Right cardiac atrium (tissue), 5 donors: Measurements from ENCODE around the gene ZNF789. TPM values are rescaled to one million over a fixed set of nuclear protein-coding genes. Genes with fewer than 3 reads are reported as not detected.

ENCODE experiments used
- ATAC-seq, 2 donors: fragments of 200-7000 bp; cut with Tn5 transposase; one replicate each; pipeline versions ENCODE4 v1.8.0 to v1.9.1; 2020; ENCODE audit warnings: moderate library complexity in 2 of 2, mild to moderate bottlenecking in 1 of 2
- DNase-seq, 3 donors: peaks; one replicate each; pipeline ENCODE4 v3.0.0-alpha.2; 2020
- H3K27ac ChIP-seq: one replicate; pipeline ENCODE4 v1.5.1; 2013; ENCODE audit warnings: mild to moderate bottlenecking, low read length, control low read depth, moderate library complexity
- H3K27me3 ChIP-seq: one replicate; pipeline ENCODE4 v1.6.1; 2013; ENCODE audit not compliant: control insufficient read depth, insufficient read depth
- H3K4me1 ChIP-seq: one replicate; pipeline ENCODE4 v1.6.1; 2013; ENCODE audit warnings: low read length; ENCODE audit not compliant: control insufficient read depth, insufficient read depth
- H3K4me3 ChIP-seq: one replicate; pipeline ENCODE4 v1.5.1; 2013; ENCODE audit warnings: low read length, control low read depth
- H3K9me3 ChIP-seq: one replicate; pipeline ENCODE4 v1.6.1; 2013; ENCODE audit warnings: low read length; ENCODE audit not compliant: control insufficient read depth
- WGBS: extraction: QIAGEN DNeasy Blood & Tissue Kit; methylation state at CpG from one replicate; pipeline ENCODE4 v1.1.7; 2013; 5-methylcytosine and 5-hydroxymethylcytosine counted together
- intact Hi-C, 4 donors: fragments of 100-400 bp; cut with DNase I; formaldehyde crosslinking; loops; one replicate each; pipeline versions ENCODE4 v1.11.0 to v1.14.0; 2022 to 2023
- polyA plus RNA-seq: library from polyadenylated mRNA; stranded (reverse); fragments of 200-250 nt; gene quantifications from one replicate; pipeline ENCODE4 v1.2.3, GENCODE V29; 2013
- total RNA-seq, 4 donors: library from RNA; stranded (reverse); fragmentation: NEBNext Ultra II Directional; extraction: Animal tissue kit (Norgen Biotek cat#: 25700); gene quantifications; one replicate each; pipeline ENCODE4 v1.2.1, GENCODE V29; 2021
- donor health status: healthy with polysubstance abuse.
- donor health status: DM: no; HTN: yes; CAD: no.
- donor health status: DM: no; HTN: no; CAD: no.
- donor health status: DM: no; HTN: yes; CAD: no; lungs with severe emphysema.
- donor health status: DM: yes; HTN: yes; CAD: no.

Gene ZNF789
- total and polyA plus RNA-seq, 5 donors = 2.9 to 6.4 (median 3.6) TPM

DNA sequence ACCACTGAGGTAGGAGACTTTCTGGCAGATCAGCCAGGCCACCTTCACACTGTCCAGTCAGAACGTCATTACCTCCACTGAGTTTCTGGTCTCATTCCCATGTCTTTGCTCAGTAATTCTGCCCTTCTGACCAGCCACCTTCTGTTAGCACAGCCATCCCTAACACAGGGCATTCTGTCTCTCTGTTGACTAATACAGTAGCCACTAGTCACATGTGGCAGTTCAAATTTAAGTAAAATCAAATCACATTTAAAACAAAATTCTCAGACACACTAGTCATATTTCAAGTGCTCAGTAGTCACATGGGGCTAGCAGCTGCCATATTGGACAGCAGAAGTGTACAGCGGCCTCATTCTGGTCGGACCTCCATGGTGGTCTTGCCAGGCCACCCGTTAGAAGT lies 26.6 kb upstream of the ZNF789 start:
- no peak for ATAC-seq
- no peak for DNase-seq
- H3K4me3 ChIP-seq = no peak overlapping the region
- intact Hi-C loops = no loop called here
- no peak overlapping the region for H3K27ac ChIP-seq
- H3K9me3 ChIP-seq = no peaks in the 10 kb centered on the region
- H3K27me3 ChIP-seq = no peaks in the 10 kb centered on the region
- WGBS = 84% methylated on average over 4 of the region's 4 CpGs
- no peaks in the 10 kb centered on the region for H3K4me1 ChIP-seq

DNA sequence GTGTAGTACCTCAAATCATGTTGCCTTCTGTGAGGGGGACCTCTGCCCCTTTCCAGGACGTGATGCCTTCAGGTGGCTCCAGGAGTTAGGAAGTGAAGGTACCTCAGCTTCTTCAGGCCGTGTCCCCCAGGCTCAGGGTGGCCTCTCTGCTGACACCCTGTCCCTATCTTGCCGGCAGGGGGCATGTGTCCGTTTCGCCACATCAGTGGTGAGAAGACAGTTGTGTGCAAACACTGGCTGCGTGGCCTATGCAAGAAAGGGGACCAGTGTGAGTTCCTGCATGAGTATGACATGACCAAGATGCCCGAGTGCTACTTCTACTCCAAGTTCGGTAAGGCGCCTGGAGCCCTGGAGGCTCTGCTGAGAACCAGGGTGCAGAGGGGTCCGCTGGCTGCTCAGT lies 24.7 kb upstream of the ZNF789 start:
- DNase-seq (peak in 1 of 3 donors; percentile 42), ATAC-seq (no peak)
- Histone ChIP-seq H3K4me1 (no peaks in the 10 kb centered on the region), H3K27me3 (no peaks in the 10 kb centered on the region), H3K4me3 (no peak overlapping the region), H3K27ac (no peak overlapping the region), H3K9me3 (no peaks in the 10 kb centered on the region)
- 89% methylated on average over 10 of the region's 10 CpGs for WGBS
- intact Hi-C loops = no loop called here

DNA sequence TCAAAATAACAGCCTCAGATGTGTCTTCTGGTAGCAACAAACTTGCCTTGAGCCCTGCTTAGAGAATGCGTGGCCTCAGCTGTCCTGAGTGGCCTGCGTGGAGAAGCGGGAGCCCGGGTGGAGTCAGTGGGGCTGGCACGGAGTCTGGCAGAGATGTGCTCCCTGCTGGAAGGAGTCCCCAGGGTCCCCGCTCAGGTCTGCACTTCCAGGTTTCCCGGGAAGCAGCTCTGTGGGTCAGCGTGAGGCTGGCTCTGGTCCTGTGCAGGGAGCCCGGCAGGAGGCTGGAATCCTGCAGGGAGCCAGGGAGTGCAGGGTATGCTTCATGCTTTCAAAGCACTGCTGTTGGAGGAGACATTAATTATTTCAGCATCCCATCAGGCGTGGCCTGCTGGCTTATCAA lies 23.8 kb upstream of the ZNF789 start:
- WGBS = 92% methylated on average over 10 of the region's 10 CpGs

DNA sequence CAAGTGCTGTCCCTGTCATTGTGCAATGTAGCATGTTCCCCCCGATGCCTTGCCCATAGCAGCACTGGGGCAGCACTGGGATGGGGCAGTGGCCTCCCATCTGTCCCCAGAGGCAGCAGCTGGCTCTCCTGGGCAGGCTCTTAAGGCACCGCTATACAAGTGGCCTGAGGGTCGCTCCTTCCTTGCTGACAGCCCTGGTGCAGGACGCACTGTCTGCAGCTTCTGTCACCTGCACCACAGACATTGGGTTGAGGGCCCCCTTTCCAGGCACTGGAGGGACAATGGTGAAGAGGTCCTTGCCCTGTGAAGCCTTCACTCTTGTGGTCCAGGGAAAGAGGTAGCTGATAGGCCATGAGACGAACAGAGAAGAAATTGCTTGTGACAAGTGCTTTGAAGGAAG lies 23.4 kb upstream of the ZNF789 start:
- no peak for ATAC-seq
- H3K27me3 ChIP-seq = no peaks in the 10 kb centered on the region
- H3K4me3 ChIP-seq = no peak overlapping the region
- H3K4me1 ChIP-seq = no peaks in the 10 kb centered on the region
- H3K27ac ChIP-seq = no peak overlapping the region
- peak in 1 of 3 donors; percentile 16 for DNase-seq
- 92% methylated on average over 5 of the region's 5 CpGs for WGBS
- no peaks in the 10 kb centered on the region for H3K9me3 ChIP-seq
- intact Hi-C loops = no loop called here

More for the DNA sequence above, 23.8 kb upstream of the ZNF789 start:
- Histone ChIP-seq H3K9me3 (no peaks in the 10 kb centered on the region), H3K4me1 (no peaks in the 10 kb centered on the region), H3K27me3 (no peaks in the 10 kb centered on the region), H3K4me3 (no peak overlapping the region), H3K27ac (no peak overlapping the region)
- ATAC-seq (no peak), DNase-seq (peak in 1 of 3 donors; percentile 38)
- intact Hi-C loops = no loop called here

DNA sequence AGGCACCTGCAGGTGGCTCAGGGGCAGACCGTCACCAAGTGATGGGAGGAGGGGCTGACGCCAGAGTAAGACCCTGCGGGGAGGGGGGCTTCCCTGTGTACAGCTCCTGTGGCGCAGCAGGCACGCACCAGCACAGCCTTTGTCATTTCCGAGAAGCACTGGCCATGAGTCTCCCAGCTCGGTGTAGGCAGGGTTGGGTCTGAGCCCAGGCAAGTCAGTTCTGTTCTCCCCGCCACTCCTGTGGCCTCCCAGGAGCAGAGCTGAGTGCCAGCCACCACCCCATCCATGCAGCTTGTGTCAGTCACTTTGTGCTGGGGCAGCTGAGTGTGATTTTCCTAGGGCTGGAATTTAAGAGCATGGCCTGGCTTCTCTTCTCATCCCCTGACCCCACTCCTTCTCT lies 20.8 kb upstream of the ZNF789 start:
- DNase-seq = no peak

DNA sequence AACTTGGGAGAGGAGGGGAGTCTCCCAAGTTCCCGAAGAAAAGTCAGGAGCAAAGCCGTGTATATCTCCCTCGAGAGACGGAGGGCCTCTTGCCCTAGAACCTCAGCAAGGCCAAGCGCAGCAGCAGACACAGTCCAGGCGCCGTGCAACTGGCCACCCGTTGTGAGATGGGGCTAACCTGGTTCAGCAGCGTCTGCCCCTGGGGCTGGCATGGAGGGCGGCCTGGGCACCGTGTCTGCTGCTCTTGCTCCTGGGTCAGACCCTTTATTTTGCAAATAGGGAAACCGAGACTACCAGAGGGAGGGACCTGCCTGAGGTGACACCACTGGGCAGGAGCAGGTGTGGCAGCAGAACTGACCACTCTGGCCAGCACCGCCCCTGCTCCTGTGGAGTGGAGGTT lies 20.1 kb upstream of the ZNF789 start:
- intact Hi-C loops = no loop called here
- peak in 1 of 2 donors; percentile 2 for ATAC-seq
- H3K27ac ChIP-seq = no peak overlapping the region
- H3K4me1 ChIP-seq = no peaks in the 10 kb centered on the region
- peak in 1 of 3 donors; percentile 37 for DNase-seq
- no peaks in the 10 kb centered on the region for H3K27me3 ChIP-seq
- H3K4me3 ChIP-seq = no peak overlapping the region
- 87% methylated on average over 13 of the region's 13 CpGs for WGBS
- no peaks in the 10 kb centered on the region for H3K9me3 ChIP-seq

More for the DNA sequence above, 20.8 kb upstream of the ZNF789 start:
- intact Hi-C loops = no loop called here
- ATAC-seq = peak; percentile 7 to 22
- no peak overlapping the region for H3K27ac ChIP-seq
- 82% methylated on average over 8 of the region's 8 CpGs for WGBS
- H3K4me3 ChIP-seq = no peak overlapping the region
- no peaks in the 10 kb centered on the region for H3K4me1 ChIP-seq
- no peaks in the 10 kb centered on the region for H3K9me3 ChIP-seq
- H3K27me3 ChIP-seq = no peaks in the 10 kb centered on the region

DNA sequence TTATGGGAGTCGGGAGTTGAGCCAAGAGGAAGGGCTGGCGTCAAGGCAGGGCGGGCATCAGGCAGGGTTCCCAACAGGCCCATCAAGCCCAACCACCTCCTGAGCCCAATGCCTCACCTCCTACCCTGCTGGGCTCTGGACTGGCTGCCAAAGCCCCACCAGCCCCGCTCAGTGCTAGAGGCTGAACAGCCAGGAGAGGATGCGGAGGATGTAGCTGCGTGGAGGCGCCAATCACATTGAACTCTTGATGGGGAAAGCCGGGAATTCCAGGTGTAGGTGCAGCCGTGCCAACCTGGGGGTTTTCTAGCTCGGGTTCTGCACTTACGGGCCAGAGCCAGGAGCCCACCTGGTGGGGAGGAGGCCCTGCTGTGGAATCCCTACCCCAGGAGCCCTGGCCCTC lies 19.6 kb upstream of the ZNF789 start:
- WGBS = 83% methylated on average over 11 of the region's 11 CpGs
- H3K27ac ChIP-seq = no peak overlapping the region
- intact Hi-C loops = no loop called here
- H3K4me1 ChIP-seq = no peaks in the 10 kb centered on the region
- H3K27me3 ChIP-seq = no peaks in the 10 kb centered on the region
- no peaks in the 10 kb centered on the region for H3K9me3 ChIP-seq
- ATAC-seq (peak; percentile 10 to 39), DNase-seq (peak in 2 of 3 donors; percentile 43 to 47)
- H3K4me3 ChIP-seq = no peak overlapping the region

DNA sequence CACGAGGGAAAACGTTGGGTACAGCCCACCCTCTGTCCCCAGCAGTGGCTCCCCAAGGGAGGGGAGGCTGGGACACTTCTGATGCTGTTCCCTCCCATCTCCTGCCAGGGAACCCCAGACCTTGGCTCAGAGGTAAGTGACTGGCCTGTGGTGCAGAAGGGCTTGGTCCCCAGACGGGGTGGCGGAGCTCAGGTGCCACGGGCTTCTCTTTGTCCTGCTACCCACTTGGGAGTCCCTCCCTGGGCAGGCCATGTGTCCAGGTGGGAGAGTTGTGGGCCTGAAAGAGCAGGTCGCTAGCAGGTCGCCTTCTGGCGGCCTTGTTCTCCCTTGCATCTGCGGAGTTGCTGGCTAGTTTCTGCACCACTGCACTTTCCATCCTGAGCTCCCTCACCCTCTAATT lies 16.8 kb upstream of the ZNF789 start:
- H3K4me1 ChIP-seq = no peaks in the 10 kb centered on the region
- DNase-seq = peak in 1 of 3 donors; percentile 24
- WGBS = 78% methylated on average over 9 of the region's 9 CpGs

DNA sequence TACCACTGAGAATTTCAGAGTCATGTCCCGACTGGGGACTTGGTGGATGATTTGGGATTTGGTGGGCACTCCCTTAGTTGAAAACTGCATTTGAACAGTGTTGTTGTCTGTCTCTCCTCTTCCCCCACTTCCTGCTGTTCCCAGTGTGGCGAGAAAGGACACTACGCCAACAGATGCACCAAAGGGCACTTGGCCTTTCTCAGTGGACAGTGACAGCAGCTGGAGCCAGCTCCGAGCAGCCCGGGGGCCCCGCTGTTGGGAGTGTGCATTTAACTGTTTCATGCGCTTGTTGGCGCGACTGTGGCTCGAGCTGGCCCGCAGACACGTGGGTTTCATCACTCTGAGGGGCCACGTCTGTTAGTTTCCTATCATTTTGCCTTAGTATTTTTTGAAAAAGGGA lies 16.4 kb upstream of the ZNF789 start:
- no peak overlapping the region for H3K27ac ChIP-seq
- H3K9me3 ChIP-seq = no peaks in the 10 kb centered on the region
- peak in 1 of 3 donors; percentile 54 for DNase-seq
- ATAC-seq = no peak
- no peak overlapping the region for H3K4me3 ChIP-seq
- H3K4me1 ChIP-seq = no peaks in the 10 kb centered on the region
- intact Hi-C loops = no loop called here
- no peaks in the 10 kb centered on the region for H3K27me3 ChIP-seq
- WGBS = 60% methylated on average over 13 of the region's 13 CpGs

More for the DNA sequence above, 16.8 kb upstream of the ZNF789 start:
- intact Hi-C loops = no loop called here
- H3K27ac ChIP-seq = no peak overlapping the region
- H3K9me3 ChIP-seq = no peaks in the 10 kb centered on the region
- no peak for ATAC-seq
- H3K27me3 ChIP-seq = no peaks in the 10 kb centered on the region
- H3K4me3 ChIP-seq = no peak overlapping the region

DNA sequence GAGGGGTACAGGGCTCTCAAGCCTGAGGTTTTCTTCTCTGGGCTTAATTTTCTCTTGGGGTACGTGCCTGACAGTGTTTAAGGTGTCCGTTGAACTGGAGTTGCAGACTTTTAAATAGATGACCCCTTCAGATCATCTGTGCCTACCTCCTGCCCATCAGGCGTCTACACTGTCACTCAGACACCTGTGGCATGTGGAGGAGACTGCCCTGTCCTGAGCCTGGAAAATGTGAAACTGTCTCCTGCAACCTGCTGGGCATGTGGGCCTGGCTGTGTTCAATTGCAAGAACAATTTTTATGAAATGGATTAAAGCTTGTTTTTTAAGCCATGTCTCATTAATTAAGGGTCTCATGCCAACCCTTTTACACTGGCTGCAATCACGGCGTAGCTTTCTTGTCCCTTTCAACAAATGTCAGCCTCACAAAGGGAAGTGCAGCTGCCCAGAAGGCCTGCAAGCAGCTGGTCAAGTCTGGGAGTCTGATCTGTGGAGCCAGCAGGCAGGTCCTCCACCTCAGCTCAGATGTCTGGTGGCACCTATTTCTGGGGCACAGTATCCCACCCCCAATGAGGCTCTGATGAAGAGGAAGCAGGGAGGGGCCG lies 15.5 kb upstream of the ZNF789 start:
- 76% methylated on average over 6 of the region's 6 CpGs for WGBS
- DNase-seq (no peak), ATAC-seq (no peak)
- intact Hi-C loops = no loop called here
- Histone ChIP-seq H3K4me1 (no peaks in the 10 kb centered on the region), H3K27me3 (no peaks in the 10 kb centered on the region), H3K9me3 (no peaks in the 10 kb centered on the region), H3K4me3 (no peak overlapping the region), H3K27ac (no peak overlapping the region)

DNA sequence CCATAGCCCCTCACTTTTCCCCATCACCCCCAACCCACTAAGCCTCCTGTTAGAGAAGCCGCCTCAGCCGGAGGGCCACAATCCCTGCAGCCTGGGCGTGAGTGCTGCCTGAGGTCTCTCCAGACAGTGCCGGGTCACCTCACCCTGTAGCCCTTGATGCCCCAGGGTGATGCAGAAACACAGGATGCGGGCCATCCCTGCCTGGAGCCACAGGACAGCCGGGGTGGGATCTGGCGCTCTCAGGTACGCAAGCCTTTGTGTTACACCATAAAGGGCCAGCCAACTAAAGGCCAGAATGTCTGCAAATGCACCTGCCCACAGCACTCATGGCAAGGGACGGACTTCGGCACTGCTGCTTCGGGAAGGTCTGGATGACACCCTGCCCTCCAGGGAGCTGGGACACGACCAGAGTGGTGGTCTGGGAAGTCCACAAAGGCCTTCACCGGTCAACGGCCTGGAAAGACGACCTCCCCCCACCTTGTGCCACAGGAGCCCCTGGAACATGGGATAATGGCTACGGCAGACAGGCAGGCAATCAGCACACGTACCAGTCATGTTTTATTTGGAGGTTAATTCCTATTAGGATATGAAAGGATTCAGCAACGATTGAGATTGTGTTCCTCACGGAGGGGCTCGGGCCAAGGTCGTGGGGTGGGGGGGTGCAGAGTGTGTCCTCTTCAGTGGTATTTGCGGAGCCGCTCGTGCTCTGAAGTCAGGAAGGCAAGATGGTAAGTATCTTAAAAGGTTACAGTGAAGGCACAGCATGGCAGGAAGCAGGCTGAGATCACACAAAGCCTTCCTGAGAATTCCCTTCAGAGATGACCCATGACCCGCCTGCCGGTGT lies 14.8 kb upstream of the ZNF789 start:
- H3K9me3 ChIP-seq = no peaks in the 10 kb centered on the region
- intact Hi-C loops = no loop called here
- H3K4me1 ChIP-seq = no peaks in the 10 kb centered on the region
- DNase-seq (peak in 1 of 3 donors; percentile 36), ATAC-seq (peak in 1 of 2 donors; percentile 7)
- H3K27ac ChIP-seq = no peak overlapping the region
- H3K27me3 ChIP-seq = no peaks in the 10 kb centered on the region
- H3K4me3 ChIP-seq = no peak overlapping the region
- 74% methylated on average over 26 of the region's 26 CpGs for WGBS
